OCI-LY1 (cell line): Measurements from ENCODE around the gene EEFSEC.

ENCODE experiments used
- CTCF ChIP-seq: fragments of 200-600 bp; sonication (generic), shearing (Covaris generic); IDR thresholded peaks from 2 replicates; pipeline ENCODE4 v1.5.1; 2017; ENCODE audit warnings: mild to moderate bottlenecking, antibody characterized with exemption, low read length, moderate library complexity, mixed read lengths
- EZH2 ChIP-seq: fragments of 200-600 bp; sonication (generic), shearing (Covaris generic); IDR thresholded peaks from 2 replicates; pipeline ENCODE4 v1.8.0; 2017; ENCODE audit warnings: borderline replicate concordance, mixed run types, mild to moderate bottlenecking, antibody characterized with exemption, low read length, moderate library complexity, mixed read lengths

GRCh38 chr3:128228366-128228910, 75.2 kb downstream of the EEFSEC start:
- TF ChIP-seq CTCF = no peak
- no peak for TF ChIP-seq EZH2
